Gastroesophageal sphincter (tissue), 3 donors: ENCODE measurements around the gene SERBP1.

Experiments used
- CTCF ChIP-seq, 4 experiments: fragments of 200-600 bp in 2 of 4; fragments of 450-650 bp in 2 of 4; sonication (generic) in 1 of 4; IDR thresholded peaks; one replicate each; pipeline ENCODE4 v1.5.1; 2017 to 2019; ENCODE audit warnings: antibody characterized with exemption in 4 of 4, mild to moderate bottlenecking in 2 of 4, moderate library complexity in 2 of 4
- EP300 ChIP-seq: sonication (generic); formaldehyde crosslinking; IDR thresholded peaks from one replicate; pipeline ENCODE4 v1.6.1; 2017; ENCODE audit warnings: antibody characterized with exemption, mild to moderate bottlenecking
- POLR2A ChIP-seq, 2 donors: fragments of 450-650 bp; IDR thresholded peaks; one replicate each; pipeline ENCODE4 v1.6.1; 2017; ENCODE audit warnings: antibody characterized with exemption in 2 of 2, mild to moderate bottlenecking in 2 of 2, moderate library complexity in 1 of 2

GRCh38 chr1:67399199-67399993 is 30.8 kb downstream of the SERBP1 start:
- TF ChIP-seq POLR2A (IDR thresholded peaks at IDR 0.05): no peak
- TF ChIP-seq CTCF (IDR thresholded peaks at IDR 0.05): no peak
- TF ChIP-seq EP300: no peak
